ENCODE measurements around the gene AFF1. TPM values are rescaled to one million over a fixed set of nuclear protein-coding genes. Genes with fewer than 3 reads are reported as not detected.
"Not testable (repeated sequence)": the region's sequence is repeated elsewhere in the genome, so short reads cannot be mapped to it uniquely, and the experiment has no call there.

AFF1 gene
- total RNA-seq, 3 donors from 2014 or later, result 20.0 to 35.5 (median 26.5) TPM

DNA sequence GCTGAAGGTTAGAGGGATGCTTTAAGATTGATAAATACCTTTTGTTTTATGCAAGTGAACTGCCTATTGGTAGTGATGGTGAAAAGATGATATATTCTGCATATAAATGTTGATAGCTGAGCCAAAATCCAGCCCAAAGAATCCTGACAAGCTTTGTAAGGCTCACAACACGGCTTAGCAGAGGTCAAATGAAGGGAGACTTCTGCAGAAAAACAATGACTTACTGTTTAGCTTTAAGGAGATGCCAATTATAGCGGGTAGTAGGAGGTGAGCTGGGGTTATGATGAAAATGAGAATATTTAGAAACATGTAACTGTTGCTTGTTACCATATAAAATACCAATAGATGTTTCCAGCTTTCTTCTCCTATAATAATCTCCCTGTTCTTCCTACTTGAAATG, 97.1 kb downstream of the AFF1 start:
- no peak overlapping the region for H3K4me3 Mint-ChIP-seq
- H3K4me1 Mint-ChIP-seq (ENCODE audit: low read depth), result peaks cover 39% of the 10 kb centered on the region
- no peaks in the 10 kb centered on the region for H3K36me3 Mint-ChIP-seq (ENCODE audit: insufficient read depth)
- no peaks in the 10 kb centered on the region for H3K27me3 Mint-ChIP-seq (ENCODE audit: low read depth)
- no peaks in the 10 kb centered on the region for H3K9me3 Mint-ChIP-seq
- ATAC-seq (no peak), DNase-seq (no peak)

DNA sequence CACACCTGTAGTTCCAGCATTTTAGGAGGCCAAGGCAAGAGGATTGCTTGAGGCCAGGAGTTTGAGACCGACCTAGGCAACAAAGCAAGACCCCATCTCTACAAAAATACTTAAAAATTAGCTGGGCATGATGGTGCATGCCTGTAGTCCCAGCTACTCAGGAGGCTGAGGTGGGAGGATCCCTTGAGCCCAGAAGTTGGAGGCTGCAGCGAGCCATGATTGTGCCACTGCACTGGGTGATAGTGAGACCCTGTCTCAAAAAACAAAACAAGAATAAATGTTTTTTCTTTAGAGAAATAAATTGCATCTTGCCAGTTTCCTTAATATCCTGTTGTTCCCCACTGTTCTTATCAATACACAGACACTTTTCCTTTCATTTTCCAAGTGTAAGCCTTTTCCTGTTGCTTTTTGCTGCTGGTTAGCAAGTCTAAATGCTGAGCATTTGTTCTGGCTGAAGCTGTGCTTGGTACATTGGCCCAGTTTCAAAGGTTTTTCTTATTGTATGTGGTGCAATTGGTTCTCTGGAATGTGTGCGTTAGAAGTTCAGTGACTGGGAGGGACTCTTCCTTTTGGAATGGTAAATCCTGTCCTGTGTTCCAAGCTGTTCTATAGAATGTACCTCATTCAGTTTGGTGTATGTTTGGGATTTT, 98.2 kb downstream of the AFF1 start:
- no peaks in the 10 kb centered on the region for H3K36me3 Mint-ChIP-seq (ENCODE audit: insufficient read depth)
- H3K4me3 Mint-ChIP-seq, result no peak overlapping the region
- H3K27me3 Mint-ChIP-seq (ENCODE audit: low read depth), result no peaks in the 10 kb centered on the region
- DNase-seq (no peak), ATAC-seq (no peak)
- peaks cover 46% of the 10 kb centered on the region for H3K4me1 Mint-ChIP-seq (ENCODE audit: low read depth)
- no peaks in the 10 kb centered on the region for H3K9me3 Mint-ChIP-seq

DNA sequence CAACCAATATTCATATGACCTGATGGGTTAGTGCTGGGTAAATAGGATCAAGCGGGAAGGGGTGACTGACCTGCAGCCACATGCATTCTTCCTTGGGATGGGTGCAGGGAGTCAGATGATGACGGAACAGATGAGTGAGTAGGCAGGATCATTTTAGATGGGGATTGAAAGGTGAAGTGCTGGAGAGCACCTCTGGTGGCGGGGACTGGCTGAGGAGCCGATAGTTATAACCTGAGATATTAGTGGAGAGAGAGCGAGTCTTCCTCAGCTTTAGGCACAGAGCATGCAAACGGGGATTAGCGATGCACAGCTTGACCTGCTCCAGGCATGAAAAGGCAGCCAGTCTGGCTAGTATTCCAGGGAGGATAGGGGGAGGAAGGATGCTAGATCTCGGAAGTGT, 99.1 kb downstream of the AFF1 start:
- DNase-seq, result no peak
- H3K4me3 Mint-ChIP-seq, result no peak overlapping the region
- ATAC-seq, result no peak
- H3K4me1 Mint-ChIP-seq (ENCODE audit: low read depth), result peaks cover 46% of the 10 kb centered on the region
- no peaks in the 10 kb centered on the region for H3K9me3 Mint-ChIP-seq
- H3K36me3 Mint-ChIP-seq (ENCODE audit: insufficient read depth), result no peaks in the 10 kb centered on the region
- no peaks in the 10 kb centered on the region for H3K27me3 Mint-ChIP-seq (ENCODE audit: low read depth)

DNA sequence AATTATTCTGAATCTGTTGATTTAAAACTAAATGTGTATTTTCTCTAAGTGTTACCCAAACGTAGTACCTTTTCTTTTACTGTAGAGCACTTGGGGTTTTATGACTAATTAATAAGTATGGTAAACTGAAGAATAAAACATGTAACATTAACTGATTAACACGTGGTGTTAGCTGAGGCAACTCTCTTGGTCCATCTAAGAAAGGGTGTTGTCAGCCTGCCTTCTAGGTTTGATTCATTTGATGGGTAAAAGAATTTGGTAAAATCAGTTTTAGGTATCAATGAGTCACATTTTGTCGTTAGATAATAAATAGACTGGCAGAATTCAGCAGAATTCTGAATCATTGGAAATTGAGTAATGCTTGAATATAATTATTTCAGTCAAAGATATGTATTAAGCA, 99.7 kb downstream of the AFF1 start:
- no peak for DNase-seq
- Mint-ChIP-seq H3K9me3 (no peaks in the 10 kb centered on the region), H3K27me3 (ENCODE audit: low read depth) (no peaks in the 10 kb centered on the region), H3K4me3 (no peak overlapping the region), H3K36me3 (ENCODE audit: insufficient read depth) (no peaks in the 10 kb centered on the region), H3K4me1 (ENCODE audit: low read depth) (peaks cover 46% of the 10 kb centered on the region)
- ATAC-seq, result peak; percentile 81 to 83

DNA sequence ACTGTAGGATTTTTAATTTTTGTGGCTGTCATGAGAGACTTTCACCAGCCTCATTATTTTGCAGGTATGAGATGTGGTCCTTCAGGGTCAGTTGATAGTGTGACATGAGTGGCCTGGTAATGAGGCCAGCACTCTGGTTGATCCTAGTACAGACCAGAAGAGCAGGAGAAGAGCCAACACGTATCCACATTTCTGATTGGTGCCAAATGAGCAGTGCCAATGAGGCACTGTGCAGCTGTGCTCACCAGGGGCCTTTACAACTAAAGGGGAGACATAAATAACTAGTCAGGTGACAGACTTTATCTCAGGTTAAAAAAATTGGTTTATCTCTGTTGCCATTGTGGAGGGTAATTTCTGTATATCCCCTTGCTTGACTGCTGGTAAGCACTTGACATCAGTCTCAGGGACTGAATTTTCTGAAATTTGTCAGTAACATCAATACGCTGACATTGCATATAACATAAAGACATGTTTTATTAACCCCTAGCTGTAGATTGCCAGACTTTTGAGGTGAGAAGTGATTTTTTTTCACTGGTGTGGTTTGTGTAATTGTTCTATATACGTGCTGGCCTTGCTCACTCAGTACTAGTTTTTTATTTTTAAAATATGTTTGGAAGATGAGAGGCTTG, 101.2 kb downstream of the AFF1 start:
- peaks cover 42% of the 10 kb centered on the region for H3K4me1 Mint-ChIP-seq (ENCODE audit: low read depth)
- H3K36me3 Mint-ChIP-seq (ENCODE audit: insufficient read depth), result no peaks in the 10 kb centered on the region
- ATAC-seq, result no peak
- no peak for DNase-seq
- no peak overlapping the region for H3K4me3 Mint-ChIP-seq
- no peaks in the 10 kb centered on the region for H3K9me3 Mint-ChIP-seq
- no peaks in the 10 kb centered on the region for H3K27me3 Mint-ChIP-seq (ENCODE audit: low read depth)

DNA sequence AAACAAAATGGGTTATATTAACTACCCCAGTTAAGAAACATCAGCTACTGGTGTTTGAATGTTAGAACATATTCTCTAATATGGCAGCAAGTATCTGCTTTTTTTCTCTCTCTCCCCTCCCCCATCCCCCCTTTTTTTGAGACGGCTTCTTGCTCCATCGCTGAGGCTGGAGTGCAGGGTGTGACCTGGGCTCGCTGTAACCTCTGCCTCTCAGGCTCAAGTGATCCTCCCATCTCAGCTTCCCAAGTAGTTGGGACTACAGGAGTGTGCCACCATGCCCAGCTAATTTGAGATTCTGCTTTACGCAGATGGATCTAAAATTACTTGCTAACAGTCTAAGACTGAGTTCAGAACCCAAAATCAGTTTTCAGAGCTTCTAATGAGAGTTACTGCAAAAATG, 101.9 kb downstream of the AFF1 start:
- DNase-seq, result no peak
- Mint-ChIP-seq H3K9me3 (no peaks in the 10 kb centered on the region), H3K4me3 (no peak overlapping the region), H3K27me3 (ENCODE audit: low read depth) (no peaks in the 10 kb centered on the region), H3K36me3 (ENCODE audit: insufficient read depth) (no peaks in the 10 kb centered on the region), H3K4me1 (ENCODE audit: low read depth) (peaks cover 48% of the 10 kb centered on the region)
- ATAC-seq, result no peak

DNA sequence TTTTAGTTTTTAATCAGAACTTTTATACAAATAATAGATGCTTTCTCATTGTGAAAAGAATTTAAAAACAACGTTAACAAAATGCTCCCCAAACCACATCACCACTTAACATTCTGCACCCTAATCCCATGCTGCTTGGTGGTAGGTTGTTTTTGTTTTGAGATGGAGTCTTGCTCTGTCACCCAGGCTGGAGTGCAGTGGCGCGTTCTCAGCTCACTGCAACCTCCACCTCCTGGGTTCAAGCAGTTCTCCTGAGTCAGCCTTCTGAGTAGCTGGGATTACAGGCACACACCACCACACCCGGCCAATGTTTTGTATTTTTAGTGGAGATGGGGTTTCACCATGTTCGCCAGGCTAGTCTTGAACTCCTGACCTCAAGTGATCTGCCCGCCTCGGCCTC, 102.4 kb downstream of the AFF1 start:
- not testable (repeated sequence) for H3K9me3 Mint-ChIP-seq; ATAC-seq; H3K4me3 Mint-ChIP-seq; H3K27me3 Mint-ChIP-seq (ENCODE audit: low read depth); H3K36me3 Mint-ChIP-seq (ENCODE audit: insufficient read depth); DNase-seq
- H3K4me1 Mint-ChIP-seq (ENCODE audit: low read depth), result peaks cover 53% of the 10 kb centered on the region

DNA sequence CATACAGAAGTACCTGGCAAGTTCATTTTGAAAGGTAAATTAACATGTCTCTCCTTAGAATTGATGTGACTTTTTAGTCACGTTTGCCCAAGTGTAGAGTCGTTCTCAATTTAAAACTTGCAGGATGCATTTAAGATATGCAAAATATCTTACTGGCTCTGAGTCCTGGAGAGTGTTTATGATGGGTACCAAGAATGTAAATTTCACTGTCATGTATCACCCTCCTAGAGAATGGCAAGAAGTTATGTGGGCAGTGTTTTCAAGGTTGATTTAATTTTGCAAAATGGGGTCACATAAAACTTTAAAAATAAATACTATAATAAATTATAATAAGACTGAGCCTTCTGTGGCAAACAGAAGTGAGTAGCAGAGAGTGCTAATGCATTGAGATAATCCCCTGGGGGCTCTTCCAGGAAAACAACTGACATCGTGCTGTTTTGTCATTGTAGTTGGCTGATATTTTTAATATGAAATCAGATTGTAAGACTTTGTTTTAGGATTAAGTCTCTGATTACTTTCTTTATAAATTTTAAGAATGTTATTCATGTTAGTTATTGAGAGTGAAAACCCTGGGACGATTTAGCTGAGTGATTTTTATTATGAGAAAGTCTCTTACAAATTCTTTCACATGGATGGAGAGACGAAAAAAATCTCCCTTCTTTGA, 103.0 kb downstream of the AFF1 start:
- no peak for DNase-seq
- Mint-ChIP-seq H3K9me3 (no peaks in the 10 kb centered on the region), H3K4me1 (ENCODE audit: low read depth) (peaks cover 59% of the 10 kb centered on the region), H3K36me3 (ENCODE audit: insufficient read depth) (no peaks in the 10 kb centered on the region), H3K4me3 (no peak overlapping the region), H3K27me3 (ENCODE audit: low read depth) (no peaks in the 10 kb centered on the region)
- ATAC-seq, result no peak

DNA sequence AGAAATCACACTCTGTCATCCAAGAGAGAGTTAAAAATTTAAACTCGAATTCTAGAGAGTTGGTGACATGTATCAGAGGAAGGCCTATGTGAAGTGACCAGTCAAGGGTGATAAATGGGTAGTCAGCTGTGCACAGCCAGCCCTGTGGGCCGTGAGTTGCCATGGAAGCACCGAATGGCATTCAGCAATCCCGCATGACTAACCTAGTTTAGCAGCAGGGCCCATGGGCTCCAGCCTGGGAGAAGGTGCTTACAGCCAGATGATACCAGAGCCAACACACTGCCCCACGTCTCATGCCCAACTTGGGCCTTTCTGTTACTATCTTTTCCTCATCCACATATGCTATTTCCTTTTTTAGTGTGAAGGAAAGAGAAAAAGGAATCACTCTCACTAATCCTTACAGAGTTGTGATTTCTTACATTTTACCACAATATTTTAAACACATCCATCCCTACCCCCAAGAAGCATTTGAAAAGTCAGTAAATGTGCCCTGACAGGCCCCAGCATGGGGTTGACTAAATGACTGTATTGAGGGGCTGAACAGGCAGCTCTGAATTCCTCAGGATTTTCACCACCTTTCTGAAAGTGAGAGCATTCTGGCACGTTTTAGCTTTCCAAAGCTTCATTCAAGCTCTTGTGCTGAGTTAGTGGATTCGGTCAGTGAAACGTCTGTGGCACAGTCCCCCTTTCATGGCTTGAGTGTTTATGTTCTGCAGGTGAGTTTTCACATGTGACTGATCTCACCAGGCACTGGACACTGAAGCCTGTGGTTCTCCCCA, 104.2 kb downstream of the AFF1 start:
- no peak overlapping the region for H3K4me3 Mint-ChIP-seq
- peaks cover 68% of the 10 kb centered on the region for H3K4me1 Mint-ChIP-seq (ENCODE audit: low read depth)
- no peaks in the 10 kb centered on the region for H3K27me3 Mint-ChIP-seq (ENCODE audit: low read depth)
- DNase-seq (no peak), ATAC-seq (no peak)
- no peaks in the 10 kb centered on the region for H3K36me3 Mint-ChIP-seq (ENCODE audit: insufficient read depth)
- no peaks in the 10 kb centered on the region for H3K9me3 Mint-ChIP-seq

DNA sequence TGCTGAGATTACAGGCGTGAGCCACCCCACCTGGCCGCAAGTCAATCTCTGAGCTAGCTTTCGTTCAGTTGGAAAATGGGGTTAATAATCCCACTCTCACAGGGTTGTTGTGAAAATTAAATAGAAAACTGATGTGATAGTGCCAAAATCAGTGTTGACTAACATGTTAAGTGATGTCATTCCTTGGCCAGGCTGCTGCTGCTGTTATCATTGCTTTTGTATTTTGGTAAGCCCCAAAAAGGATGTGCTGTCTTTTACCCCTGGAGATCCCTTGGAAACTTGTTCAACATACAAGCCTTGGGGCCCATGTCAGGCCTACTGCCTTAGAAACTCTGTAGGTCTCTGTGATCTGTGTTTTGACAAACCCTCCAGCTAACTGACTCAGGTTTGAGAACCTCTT, 106.3 kb downstream of the AFF1 start:
- Mint-ChIP-seq H3K9me3 (no peaks in the 10 kb centered on the region), H3K4me1 (ENCODE audit: low read depth) (peaks cover 59% of the 10 kb centered on the region), H3K27me3 (ENCODE audit: low read depth) (no peaks in the 10 kb centered on the region), H3K36me3 (ENCODE audit: insufficient read depth) (no peaks in the 10 kb centered on the region), H3K4me3 (no peak overlapping the region)
- ATAC-seq, result no peak
- no peak for DNase-seq

DNA sequence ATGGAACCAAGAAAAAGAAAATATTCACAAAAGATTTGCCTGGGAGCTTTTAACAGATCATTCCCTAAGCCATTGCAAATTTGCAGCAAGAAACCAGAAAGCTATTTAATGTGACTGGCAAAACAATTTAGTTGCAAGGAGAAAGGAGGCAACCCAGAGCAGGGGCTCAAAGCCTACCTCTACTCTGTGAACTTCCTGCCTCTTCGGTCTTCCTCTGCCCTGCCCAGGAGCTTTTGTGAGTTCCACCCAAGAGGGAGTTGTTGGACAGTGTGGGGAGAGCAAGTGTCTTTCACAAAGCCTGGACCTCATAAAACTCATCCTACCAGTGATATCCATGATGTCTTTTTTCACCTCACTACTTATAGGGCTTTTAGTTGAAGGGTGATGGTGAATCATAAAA, 107.4 kb downstream of the AFF1 start:
- H3K36me3 Mint-ChIP-seq (ENCODE audit: insufficient read depth), result peaks cover 6% of the 10 kb centered on the region
- H3K4me1 Mint-ChIP-seq (ENCODE audit: low read depth), result peaks cover 49% of the 10 kb centered on the region
- ATAC-seq, result peak in 1 of 2 donors; percentile 40
- DNase-seq, result no peak
- H3K9me3 Mint-ChIP-seq, result no peaks in the 10 kb centered on the region
- no peaks in the 10 kb centered on the region for H3K27me3 Mint-ChIP-seq (ENCODE audit: low read depth)
- H3K4me3 Mint-ChIP-seq, result no peak overlapping the region

DNA sequence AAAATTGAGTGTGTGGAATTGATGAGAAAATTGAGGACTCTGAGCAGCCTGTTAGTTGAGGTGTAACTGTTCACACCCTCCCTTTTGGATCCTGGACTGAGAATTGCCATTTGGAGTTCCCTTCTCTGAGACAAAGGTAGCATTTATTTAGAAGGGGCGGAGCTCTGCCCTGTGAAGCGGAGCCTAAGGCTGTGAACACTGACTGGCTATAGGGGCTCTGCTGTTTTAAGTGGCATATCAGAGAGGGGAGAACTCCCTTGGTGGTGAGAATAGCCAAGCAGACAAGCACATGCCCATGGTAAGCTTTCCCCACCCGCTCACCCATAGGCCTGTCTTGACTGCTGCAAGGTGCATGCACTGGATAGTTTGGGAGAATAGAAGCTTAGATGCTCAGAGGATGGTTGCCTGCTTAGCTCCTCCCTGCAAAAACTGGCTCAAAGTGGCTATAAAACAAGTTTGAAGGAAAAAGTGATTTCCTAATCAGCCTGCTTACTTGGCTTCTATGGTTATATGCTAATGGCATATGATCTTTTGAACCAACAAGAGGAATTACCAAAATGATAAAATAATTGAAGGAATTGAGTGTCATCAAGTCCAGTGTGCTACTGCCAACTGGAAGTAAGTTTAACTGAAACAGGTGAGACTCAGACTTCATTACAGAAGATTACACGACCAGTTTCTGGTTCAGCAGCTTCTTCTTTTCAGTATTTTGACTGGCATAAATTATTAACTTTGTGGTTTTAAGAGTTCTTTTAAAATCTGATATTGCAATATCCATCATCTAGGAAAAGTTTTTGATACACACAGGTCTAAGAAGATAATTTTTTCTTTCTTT, 108.4 kb downstream of the AFF1 start:
- H3K4me1 Mint-ChIP-seq (ENCODE audit: low read depth), result peaks cover 41% of the 10 kb centered on the region
- H3K27me3 Mint-ChIP-seq (ENCODE audit: low read depth), result no peaks in the 10 kb centered on the region
- no peaks in the 10 kb centered on the region for H3K9me3 Mint-ChIP-seq
- peaks cover 10% of the 10 kb centered on the region for H3K36me3 Mint-ChIP-seq (ENCODE audit: insufficient read depth)
- no peak for ATAC-seq
- DNase-seq, result no peak
- no peak overlapping the region for H3K4me3 Mint-ChIP-seq

DNA sequence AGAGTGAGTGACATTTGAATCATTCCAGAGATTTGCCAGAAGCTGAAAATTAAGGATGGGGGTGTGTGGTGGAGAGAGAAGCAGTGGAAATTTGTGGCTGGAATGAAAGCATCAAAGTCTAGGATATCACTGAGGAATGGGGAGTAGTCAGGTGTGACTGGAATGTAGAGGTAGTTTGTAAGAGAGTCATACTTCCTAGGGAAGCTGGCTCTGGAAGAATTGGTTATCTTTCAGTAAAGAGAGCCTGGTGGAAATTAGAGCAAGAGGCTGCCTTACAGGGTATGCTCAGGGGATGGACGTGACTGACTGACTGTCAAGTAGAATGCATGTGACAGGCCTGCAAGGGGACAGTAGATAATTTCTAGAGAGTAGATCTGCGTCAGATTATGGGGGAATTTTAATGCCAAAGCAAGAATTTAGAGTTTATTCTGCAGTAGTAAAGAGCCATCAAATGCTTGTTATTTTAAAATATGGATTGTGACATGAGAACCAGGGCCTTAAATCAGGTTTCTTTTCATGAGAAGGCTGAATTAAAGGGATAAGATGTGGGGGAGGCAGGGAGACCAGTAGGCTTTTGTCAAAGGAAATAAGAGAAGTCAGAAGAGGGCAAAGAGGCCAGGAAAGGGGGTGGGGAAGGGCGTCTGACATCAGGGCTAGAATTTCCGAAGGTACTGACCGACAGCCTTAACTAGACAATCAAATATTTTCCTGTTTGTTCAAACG, 109.9 kb downstream of the AFF1 start:
- Mint-ChIP-seq H3K36me3 (ENCODE audit: insufficient read depth) (peaks cover 16% of the 10 kb centered on the region), H3K4me3 (no peak overlapping the region), H3K9me3 (no peaks in the 10 kb centered on the region), H3K4me1 (ENCODE audit: low read depth) (peaks cover 37% of the 10 kb centered on the region), H3K27me3 (ENCODE audit: low read depth) (no peaks in the 10 kb centered on the region)
- DNase-seq (no peak), ATAC-seq (no peak)
